GM19043 (cell line): ENCODE measurements around the gene P2RY11.

Source experiments
- ATAC-seq: cut with Tn5 transposase; IDR thresholded peaks from one replicate; pipeline ENCODE4 v1.9.1; 2021; ENCODE audit warnings: low read depth; ENCODE audit not compliant: unreplicated experiment

P2RY11 gene

DNA sequence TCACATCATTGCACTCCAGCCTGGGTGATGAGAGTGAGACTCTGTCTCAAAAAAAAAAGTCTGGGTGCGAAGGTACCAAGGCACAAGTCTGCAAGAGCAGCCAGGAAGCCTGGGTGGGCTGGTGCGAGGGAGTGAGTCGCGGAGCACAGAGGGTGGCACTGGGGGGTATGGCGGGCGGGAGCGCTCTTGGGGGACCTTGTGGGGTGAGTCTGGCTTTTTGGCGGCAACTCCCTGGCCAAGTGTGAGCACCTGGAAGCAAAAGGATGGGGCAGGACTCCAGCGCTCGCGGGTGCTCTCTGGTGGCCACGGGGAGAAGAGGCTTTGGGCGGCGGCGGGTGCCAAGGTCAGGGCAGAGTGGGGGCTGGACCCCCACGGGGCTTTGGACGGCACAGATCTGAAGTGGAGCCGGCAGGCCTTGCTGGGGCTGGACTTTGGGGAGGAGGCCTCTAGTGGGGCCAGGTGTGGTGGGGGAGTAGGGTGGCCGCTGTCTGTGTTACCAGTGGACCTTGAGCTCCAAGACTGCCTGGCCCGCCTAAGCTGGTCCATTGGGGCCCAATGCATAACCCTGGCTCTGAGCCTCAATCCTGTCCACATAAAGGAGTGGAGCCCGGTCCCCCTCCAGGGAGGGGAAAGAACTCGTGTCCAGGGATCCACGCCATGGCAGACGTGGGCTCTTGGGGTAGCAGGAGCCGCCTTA lies 1.6 kb downstream of the P2RY11 start:
- ATAC-seq: no peak

GRCh38 chr19:10113592-10113963 lies 2.1 kb downstream of the P2RY11 start:
- ATAC-seq: no peak

DNA sequence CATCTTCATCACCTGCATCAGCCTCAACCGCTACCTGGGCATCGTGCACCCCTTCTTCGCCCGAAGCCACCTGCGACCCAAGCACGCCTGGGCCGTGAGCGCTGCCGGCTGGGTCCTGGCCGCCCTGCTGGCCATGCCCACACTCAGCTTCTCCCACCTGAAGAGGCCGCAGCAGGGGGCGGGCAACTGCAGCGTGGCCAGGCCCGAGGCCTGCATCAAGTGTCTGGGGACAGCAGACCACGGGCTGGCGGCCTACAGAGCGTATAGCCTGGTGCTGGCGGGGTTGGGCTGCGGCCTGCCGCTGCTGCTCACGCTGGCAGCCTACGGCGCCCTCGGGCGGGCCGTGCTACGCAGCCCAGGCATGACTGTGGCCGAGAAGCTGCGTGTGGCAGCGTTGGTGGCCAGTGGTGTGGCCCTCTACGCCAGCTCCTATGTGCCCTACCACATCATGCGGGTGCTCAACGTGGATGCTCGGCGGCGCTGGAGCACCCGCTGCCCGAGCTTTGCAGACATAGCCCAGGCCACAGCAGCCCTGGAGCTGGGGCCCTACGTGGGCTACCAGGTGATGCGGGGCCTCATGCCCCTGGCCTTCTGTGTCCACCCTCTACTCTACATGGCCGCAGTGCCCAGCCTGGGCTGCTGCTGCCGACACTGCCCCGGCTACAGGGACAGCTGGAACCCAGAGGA lies 2.6 kb downstream of the P2RY11 start:
- no peak for ATAC-seq

- no peak for ATAC-seq
Observed at GRCh38 chr19:10114651-10115391, 3.3 kb downstream of the P2RY11 start.

DNA sequence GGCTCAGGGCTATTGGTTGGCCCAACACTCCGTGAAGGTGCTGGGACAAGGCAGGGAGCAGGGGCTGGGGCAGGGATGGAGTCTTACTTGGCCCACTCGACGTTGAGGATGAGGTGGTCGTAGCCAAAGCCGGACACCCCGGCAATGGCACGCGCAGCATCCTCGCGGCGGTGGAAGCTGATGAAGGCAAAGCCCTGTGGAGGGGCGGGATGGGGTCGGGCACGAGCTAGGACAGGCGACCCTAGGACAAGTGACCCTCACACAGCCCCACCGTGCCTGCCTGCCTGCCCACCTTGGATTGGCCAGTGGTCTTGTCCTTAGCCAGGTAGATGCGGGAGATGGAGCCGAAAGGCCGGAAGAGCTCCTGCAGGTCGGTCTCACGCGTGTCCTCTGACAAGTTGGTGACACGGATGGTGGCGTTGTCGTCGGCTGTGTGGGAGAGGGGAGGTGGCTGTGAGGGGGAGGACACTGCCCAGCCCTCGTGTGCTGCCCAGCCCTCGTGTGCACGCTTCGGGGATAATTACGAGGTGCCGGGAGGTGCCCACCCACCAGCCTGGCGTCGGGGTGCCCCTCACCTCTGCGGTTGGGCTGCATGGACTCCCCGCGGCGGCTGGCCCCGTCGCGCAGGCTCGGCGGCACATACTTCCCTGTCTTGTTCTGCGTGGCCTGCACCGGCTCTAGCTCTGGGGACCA lies 4.0 kb downstream of the P2RY11 start:
- no peak for ATAC-seq

DNA sequence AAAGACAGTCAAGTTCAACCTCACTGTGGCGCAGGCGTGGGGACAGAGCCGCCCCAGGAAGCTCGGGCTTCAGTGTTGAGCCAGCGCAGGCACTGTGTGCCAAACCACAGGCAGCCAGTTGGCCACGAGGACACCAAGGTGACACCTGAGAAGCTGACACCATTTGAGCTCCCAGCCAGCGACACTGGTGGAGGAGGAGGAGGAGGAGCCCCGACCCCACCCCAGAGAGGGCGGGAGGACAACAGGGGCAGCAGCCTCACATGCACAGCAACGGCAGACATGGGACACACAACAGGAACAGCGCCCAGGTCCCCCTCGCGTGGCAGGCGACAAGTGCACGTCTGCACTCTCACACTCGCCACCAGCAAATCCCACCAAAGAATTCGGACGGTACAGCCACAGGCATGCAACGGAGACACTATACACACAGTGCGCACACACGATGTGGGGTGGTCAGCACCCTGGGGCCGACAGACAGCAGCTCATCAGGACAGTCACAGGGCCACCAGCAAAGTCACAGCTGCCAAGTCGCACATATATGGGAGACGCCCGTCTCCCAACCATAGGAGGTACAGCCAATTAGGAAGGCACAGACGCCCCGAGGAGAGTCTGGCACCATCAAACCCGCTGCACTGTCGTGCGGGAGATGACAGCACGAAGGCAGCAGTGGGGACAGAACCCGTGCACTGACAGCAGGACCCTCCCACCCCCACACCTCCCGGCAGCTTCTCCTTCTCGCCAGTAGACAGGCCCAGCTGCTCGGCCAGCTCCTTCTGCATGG lies 4.8 kb downstream of the P2RY11 start:
- no peak for ATAC-seq

- ATAC-seq: no peak
Observed at GRCh38 chr19:10116866-10117616, 5.5 kb downstream of the P2RY11 start.

DNA sequence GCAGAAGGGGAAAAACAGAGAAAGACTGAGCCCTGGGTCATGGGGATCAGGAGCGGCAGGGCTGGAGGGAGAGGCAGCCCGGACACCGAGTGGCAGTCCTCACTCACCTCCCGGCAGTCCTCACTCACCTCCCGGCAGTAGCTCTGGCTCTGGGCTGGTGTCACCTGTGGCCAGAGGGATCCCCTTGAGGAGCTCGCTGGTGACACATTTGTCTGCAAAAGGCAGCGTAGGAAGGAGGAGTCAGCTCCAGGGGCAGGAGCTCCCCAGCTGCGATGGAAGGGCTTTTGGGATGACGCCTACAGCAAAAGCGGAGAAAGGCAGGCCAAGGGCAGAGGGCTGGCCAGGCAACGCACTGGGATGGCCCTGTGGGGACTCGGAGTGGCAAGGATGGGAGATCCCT lies 7.5 kb downstream of the P2RY11 start:
- ATAC-seq: no peak

GRCh38 chr19:10120538-10121189 lies 9.2 kb downstream of the P2RY11 start:
- ATAC-seq: no peak

GRCh38 chr19:10122045-10122444 lies 10.6 kb downstream of the P2RY11 start:
- no peak for ATAC-seq

- ATAC-seq: no peak
Observed at GRCh38 chr19:10124429-10124828, 12.9 kb downstream of the P2RY11 start.

DNA sequence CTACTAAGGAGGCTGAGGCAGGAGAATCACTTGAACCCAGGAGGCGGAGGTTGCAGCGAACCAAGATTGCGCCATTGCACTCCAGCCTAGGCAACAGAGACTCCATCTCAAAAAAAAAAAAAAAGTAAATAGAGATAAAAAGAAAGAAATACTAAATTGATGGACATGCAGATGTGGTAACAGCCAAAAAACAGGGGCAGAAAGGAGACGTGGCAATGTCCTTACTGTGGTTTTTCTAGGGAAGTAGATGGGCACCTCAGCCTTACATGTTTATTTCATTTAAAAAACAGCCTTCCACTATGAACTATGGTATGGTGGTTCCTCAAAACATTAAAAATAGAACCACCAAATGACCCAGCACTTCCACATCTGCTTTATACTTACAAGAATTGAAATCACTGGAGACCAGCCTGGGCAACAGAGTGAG lies 14.7 kb downstream of the P2RY11 start:
- no peak for ATAC-seq

DNA sequence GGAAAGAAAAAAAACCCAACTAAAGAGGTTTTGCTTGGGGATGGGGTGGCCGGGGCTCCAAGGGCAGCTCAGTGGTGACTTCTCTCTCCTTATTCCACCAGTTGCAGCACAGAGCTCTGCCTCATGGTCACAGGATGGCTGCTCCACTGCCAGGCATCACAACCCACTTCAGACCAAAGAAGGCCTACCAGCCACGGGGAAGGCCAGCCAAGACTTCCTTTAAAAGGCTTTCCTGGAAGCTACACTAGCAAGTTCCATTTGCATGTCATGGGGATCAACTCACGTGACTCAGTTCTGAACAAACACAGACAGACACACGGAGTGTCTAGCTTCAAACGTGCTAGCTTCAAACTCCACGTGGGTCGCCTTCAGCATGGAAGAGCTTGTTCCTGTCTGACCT lies 21.4 kb downstream of the P2RY11 start:
- ATAC-seq: no peak

DNA sequence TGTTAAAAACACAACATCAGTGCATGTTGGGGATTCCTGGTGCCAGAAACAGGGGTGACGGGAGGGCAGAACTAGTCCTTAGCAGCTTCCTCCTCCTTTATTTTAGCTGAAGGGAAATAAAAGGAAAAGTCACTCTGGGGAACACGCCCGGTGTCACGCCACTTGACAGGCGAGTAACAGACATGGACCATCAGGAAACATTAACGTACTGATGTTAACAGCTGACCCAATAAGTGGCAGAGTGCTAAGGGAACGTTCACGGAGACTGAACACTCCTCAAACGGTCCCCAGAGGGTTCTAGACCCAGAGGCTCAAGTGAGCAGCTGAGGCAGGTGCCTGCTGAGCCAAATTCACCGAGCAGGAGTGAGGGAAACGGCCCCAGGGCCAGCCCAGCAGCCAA lies 22.1 kb downstream of the P2RY11 start:
- ATAC-seq: no peak

DNA sequence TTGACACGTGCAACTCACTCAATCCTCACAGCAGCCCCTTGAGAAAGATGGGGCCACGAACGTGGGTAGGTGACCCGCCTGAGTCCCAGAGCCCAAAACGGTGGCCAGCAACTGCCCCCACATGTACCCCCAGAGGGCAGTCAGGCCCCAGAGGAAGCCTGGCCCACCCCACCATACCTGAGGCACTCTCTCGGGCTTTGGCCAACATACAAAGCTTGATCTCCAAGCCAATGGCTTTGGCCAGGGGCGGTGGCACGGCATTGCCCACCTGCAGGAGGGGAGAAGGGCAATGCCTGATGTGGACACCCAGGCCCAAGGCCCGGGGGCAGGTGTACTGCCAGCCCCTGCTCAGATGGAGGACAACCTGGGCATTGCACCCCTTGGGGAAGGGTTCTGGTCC lies 22.5 kb downstream of the P2RY11 start:
- ATAC-seq: no peak

- ATAC-seq: no peak
Observed at GRCh38 chr19:10135551-10136334, 24.2 kb downstream of the P2RY11 start.

GRCh38 chr19:10136936-10137335 lies 25.4 kb downstream of the P2RY11 start:
- no peak for ATAC-seq
